Esophagus muscularis mucosa (tissue), 4 donors: ENCODE results near the gene ADGRB3. TPM values are rescaled to one million over a fixed set of nuclear protein-coding genes. Genes with fewer than 3 reads are reported as not detected.

Experiments used
- DNase-seq: peaks from one replicate; pipeline ENCODE4 v3.0.0-alpha.2; 2017; ENCODE audit errors: extremely low spot score
- H3K27ac ChIP-seq, 4 donors: fragments of 200-600 bp; sonication (generic); replicated peaks in 1 of 4; 1 replicate in 3 of 4; 2 replicates in 1 of 4; pipeline ENCODE4 v1.5.1; 2016 to 2019; ENCODE audit warnings: mild to moderate bottlenecking in 1 of 4
- H3K27me3 ChIP-seq, 4 donors: fragments of 200-600 bp; sonication (generic); one replicate each; pipeline versions ENCODE4 v1.5.1 to v1.6.0; 2016 to 2019
- H3K36me3 ChIP-seq, 4 donors: fragments of 200-600 bp; sonication (generic); one replicate each; pipeline ENCODE4 v1.5.1; 2016 to 2019
- H3K4me1 ChIP-seq, 4 donors: fragments of 200-600 bp; sonication (generic); one replicate each; pipeline ENCODE4 v1.5.1; 2016 to 2019
- H3K4me3 ChIP-seq, 4 donors: fragments of 200-600 bp; sonication (generic); 1 replicate in 2 of 4; 2 replicates in 2 of 4; pipeline ENCODE4 v1.5.1; 2016 to 2019; ENCODE audit warnings: mild to moderate bottlenecking in 4 of 4, moderate library complexity in 1 of 4
- H3K9me3 ChIP-seq, 4 donors: fragments of 200-600 bp; sonication (generic); 1 replicate in 3 of 4; 2 replicates in 1 of 4; pipeline ENCODE4 v1.5.1; 2016 to 2019
- EP300 ChIP-seq: sonication (generic); formaldehyde crosslinking; IDR thresholded peaks from one replicate; pipeline ENCODE4 v1.6.1; 2017; ENCODE audit warnings: antibody characterized with exemption
- POLR2A ChIP-seq: fragments of 450-650 bp; IDR thresholded peaks from one replicate; pipeline ENCODE4 v1.6.1; 2017; ENCODE audit warnings: antibody characterized with exemption, moderate library complexity, mild to moderate bottlenecking, low read depth
- POLR2AphosphoS5 ChIP-seq, 2 donors: sonication (generic); formaldehyde crosslinking; IDR thresholded peaks; one replicate each; pipeline ENCODE4 v1.6.1; 2017; ENCODE audit warnings: antibody characterized with exemption in 2 of 2
- WGBS: methylation state at CpG from one replicate; pipeline ENCODE4 v1.1.5; 2018; 5-methylcytosine and 5-hydroxymethylcytosine counted together
- intact Hi-C: fragments of 100-400 bp; cut with DNase I; formaldehyde crosslinking; loops from one replicate; pipeline ENCODE4 v1.15.1; 2023
- total RNA-seq, 4 donors: library from RNA; depleted of rRNA; stranded (reverse); fragments of >200 nt; gene quantifications; one replicate each; pipeline versions ENCODE4 v1.1.0 to v1.2.1, GENCODE V29; 2016
- TF ChIP-seq, protein P1 (sequence below), 3 experiments: fragments of 200-600 bp in 2 of 3; fragments of 450-650 bp in 1 of 3; sonication (generic) in 2 of 3; IDR thresholded peaks; one replicate each; pipeline ENCODE4 v1.5.1; 2017 to 2019; ENCODE audit warnings: antibody characterized with exemption in 3 of 3, mild to moderate bottlenecking in 2 of 3, moderate library complexity in 1 of 3

The ADGRB3 gene
- total RNA-seq, 4 donors from 2014 or later, result 4.9 to 6.3 (median 5.8) TPM

DNA sequence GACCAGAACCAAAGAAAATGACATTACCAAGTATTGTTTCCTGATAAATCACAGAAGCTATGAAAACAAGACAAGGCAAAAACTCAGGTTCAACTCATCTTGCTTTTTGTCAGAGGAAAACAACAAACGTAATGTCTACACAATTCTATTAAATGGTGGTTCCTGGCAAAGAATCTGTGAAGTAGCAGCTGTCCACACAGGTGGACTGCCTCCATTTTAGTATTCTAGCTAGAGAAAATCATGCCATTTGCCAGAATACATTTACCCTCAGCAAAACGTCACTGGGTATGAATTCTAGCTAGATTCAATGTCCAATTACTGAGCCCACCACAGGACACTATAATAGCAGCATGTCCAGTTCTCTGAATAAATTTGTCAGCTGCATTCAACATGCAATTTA, 125.4 kb downstream of the ADGRB3 start:
- Histone ChIP-seq H3K4me1 (no peaks in the 10 kb centered on the region), H3K4me3 (no peak overlapping the region), H3K27ac (no peak overlapping the region), H3K9me3 (no peaks in the 10 kb centered on the region), H3K36me3 (no peaks in the 10 kb centered on the region), H3K27me3 (no peaks in the 10 kb centered on the region)
- no peak for TF ChIP-seq POLR2AphosphoS5 (IDR thresholded peaks at IDR 0.05)
- no peak for TF ChIP-seq EP300
- no peak for TF ChIP-seq POLR2A
- TF ChIP-seq, protein P1, sequence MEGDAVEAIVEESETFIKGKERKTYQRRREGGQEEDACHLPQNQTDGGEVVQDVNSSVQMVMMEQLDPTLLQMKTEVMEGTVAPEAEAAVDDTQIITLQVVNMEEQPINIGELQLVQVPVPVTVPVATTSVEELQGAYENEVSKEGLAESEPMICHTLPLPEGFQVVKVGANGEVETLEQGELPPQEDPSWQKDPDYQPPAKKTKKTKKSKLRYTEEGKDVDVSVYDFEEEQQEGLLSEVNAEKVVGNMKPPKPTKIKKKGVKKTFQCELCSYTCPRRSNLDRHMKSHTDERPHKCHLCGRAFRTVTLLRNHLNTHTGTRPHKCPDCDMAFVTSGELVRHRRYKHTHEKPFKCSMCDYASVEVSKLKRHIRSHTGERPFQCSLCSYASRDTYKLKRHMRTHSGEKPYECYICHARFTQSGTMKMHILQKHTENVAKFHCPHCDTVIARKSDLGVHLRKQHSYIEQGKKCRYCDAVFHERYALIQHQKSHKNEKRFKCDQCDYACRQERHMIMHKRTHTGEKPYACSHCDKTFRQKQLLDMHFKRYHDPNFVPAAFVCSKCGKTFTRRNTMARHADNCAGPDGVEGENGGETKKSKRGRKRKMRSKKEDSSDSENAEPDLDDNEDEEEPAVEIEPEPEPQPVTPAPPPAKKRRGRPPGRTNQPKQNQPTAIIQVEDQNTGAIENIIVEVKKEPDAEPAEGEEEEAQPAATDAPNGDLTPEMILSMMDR (IDR thresholded peaks at IDR 0.05), result no peak
- no peak for DNase-seq
- intact Hi-C loops, result no loop called here
- WGBS, result 67% methylated on average over 2 of the region's 2 CpGs

DNA sequence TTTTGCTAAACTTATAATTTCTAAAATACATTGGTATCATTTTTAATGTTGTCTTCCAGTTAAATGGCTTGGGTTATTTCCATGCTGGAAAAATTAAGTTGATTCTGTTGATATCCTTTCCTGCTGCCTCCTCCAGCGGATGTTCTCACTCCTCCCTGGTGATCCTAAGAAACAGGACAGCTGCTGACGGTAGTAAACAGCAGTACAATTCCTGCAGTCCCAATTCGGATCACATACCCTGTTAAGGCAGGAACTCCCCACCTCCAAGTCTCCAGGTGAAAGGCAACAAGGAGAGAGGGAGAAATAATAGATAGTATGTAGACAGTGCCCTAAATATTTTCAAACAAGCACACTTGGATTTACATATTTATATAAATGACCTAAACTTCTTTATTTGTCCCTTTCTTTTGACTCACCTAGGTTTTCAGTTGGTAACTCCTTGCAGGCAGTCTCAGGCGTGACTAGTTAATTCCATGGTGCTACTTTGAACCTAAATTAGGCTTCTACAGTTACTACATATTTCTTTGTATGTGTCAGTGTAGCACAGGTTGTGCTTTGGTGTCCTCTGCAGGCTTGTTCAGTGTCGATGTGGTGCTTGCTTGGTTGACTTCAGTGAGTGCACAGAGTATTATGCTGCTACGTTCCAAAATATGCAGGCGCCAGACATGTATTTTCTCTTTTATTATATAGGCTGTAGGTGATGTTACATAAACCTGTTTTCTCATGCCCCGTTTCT, 126.0 kb downstream of the ADGRB3 start:
- Histone ChIP-seq H3K27ac (no peak overlapping the region), H3K4me3 (no peak overlapping the region), H3K27me3 (no peaks in the 10 kb centered on the region), H3K4me1 (no peaks in the 10 kb centered on the region), H3K9me3 (no peaks in the 10 kb centered on the region), H3K36me3 (no peaks in the 10 kb centered on the region)
- 75% methylated on average over 8 of the region's 8 CpGs for WGBS
- TF ChIP-seq POLR2AphosphoS5 (IDR thresholded peaks at IDR 0.05) (no peak), POLR2A (no peak), EP300 (no peak)
- TF ChIP-seq, protein P1 (IDR thresholded peaks at IDR 0.05), result no peak
- intact Hi-C loops, result no loop called here
- no peak for DNase-seq

DNA sequence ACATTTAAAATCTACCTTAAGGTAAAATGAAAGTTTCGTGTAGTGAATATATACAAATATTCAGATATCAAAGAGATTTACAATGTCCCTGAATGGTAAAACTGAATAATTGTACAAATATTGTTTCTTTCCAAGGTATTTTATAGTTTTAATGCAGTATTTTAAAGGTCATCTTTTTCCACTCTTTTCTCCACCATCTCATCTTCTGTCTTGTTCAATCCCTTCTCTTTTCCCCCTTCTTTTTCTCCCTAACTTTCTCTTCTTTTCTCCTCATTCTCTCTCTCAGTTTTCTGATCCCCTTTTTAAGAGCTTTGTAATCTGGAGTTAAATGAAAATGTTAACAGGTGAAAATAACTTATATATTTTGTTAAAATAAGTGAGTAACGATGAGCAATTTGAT, 126.9 kb downstream of the ADGRB3 start:
- no peaks in the 10 kb centered on the region for H3K9me3 ChIP-seq
- H3K36me3 ChIP-seq, result no peaks in the 10 kb centered on the region
- no peak overlapping the region for H3K4me3 ChIP-seq
- intact Hi-C loops, result no loop called here
- DNase-seq, result no peak
- H3K4me1 ChIP-seq, result no peaks in the 10 kb centered on the region
- no peak overlapping the region for H3K27ac ChIP-seq
- H3K27me3 ChIP-seq, result no peaks in the 10 kb centered on the region
- 85% methylated on average over 2 of the region's 2 CpGs for WGBS
- TF ChIP-seq EP300 (no peak), POLR2AphosphoS5 (IDR thresholded peaks at IDR 0.05) (no peak), POLR2A (no peak)
- TF ChIP-seq, protein P1 (IDR thresholded peaks at IDR 0.05), result no peak

DNA sequence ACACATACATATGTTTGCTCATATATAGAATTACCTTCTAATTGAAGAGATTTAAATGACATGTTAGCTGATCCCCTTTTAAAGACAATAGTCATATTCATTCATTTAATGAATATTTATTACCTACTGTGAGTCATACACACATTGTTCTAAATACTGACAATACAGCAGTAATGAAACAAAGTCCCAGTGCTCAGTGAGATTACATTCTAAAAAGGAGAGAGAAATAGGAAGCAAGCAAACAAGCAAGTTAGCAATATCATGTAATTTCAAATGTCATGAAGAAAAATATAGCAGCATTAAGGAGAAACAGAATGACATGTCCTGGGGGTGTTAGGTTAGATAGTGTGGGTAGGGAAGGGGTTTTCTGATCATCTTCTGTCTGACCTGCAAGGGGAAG, 136.3 kb downstream of the ADGRB3 start:
- DNase-seq, result no peak
- no peak overlapping the region for H3K4me3 ChIP-seq
- no peak overlapping the region for H3K27ac ChIP-seq
- H3K27me3 ChIP-seq, result no peaks in the 10 kb centered on the region
- intact Hi-C loops, result no loop called here
- no peaks in the 10 kb centered on the region for H3K36me3 ChIP-seq
- H3K9me3 ChIP-seq, result no peaks in the 10 kb centered on the region
- H3K4me1 ChIP-seq, result no peaks in the 10 kb centered on the region
- TF ChIP-seq POLR2AphosphoS5 (IDR thresholded peaks at IDR 0.05) (no peak), POLR2A (no peak), EP300 (no peak)
- TF ChIP-seq, protein P1 (IDR thresholded peaks at IDR 0.05), result no peak

DNA sequence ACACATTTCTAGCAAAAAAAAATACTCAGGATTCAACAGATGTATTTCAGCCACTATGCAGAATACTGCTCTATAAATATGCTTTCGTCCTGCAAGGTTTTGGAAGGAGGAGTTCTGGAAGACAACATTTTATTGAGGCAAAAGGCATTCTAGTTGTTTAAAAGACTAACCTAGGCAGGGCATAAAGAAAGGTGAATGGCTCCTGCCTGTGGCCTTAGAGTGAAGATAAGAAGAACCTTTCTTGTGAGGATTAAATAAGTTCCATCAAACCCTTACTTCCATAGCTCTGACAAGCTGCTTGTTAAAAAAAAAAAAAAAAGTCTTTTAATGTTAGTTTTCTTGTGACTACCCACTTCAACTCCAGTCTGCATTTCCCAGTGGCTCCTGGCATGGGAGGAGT, 139.8 kb downstream of the ADGRB3 start:
- TF ChIP-seq POLR2A (no peak), POLR2AphosphoS5 (IDR thresholded peaks at IDR 0.05) (no peak), EP300 (no peak)
- TF ChIP-seq, protein P1 (IDR thresholded peaks at IDR 0.05), result no peak
- H3K4me1 ChIP-seq, result peaks cover 0 to 4% (median 0%) of the 10 kb centered on the region in 4 donors
- H3K36me3 ChIP-seq, result no peaks in the 10 kb centered on the region
- intact Hi-C loops, result loop anchor here (5.0 kb wide), 1 partner anchor 138 kb away; the partner anchor contains the start of gene ADGRB3
- no peaks in the 10 kb centered on the region for H3K27me3 ChIP-seq
- no peak overlapping the region for H3K4me3 ChIP-seq
- DNase-seq, result no peak
- H3K9me3 ChIP-seq, result no peaks in the 10 kb centered on the region
- no peak overlapping the region for H3K27ac ChIP-seq
- 70% methylated on average over 1 of the region's 1 CpG for WGBS
